CD8-positive, alpha-beta memory T cell (primary cell): Measurements from ENCODE around the gene EIF2D. TPM values are rescaled to one million over a fixed set of nuclear protein-coding genes. Genes with fewer than 3 reads are reported as not detected.

Experiments
- CTCF ChIA-PET: fragments of 350-600 bp; sonication (Branson Sonifier 250); formaldehyde crosslinking; loops from one replicate; lab custom pipeline; 2021; ENCODE audit warnings: antibody characterized with exemption; lab: Charles Lee
- POLR2A ChIA-PET: fragments of 350-600 bp; sonication (Branson Sonifier 250); formaldehyde crosslinking; loops from one replicate; lab custom pipeline; 2021; ENCODE audit warnings: antibody characterized with exemption; lab: Charles Lee
- DNase-seq, 5 donors: peaks; one replicate each; pipeline versions ENCODE4 v3.0.0 to v3.0.0-alpha.2; 2020 to 2022; ENCODE audit warnings: mixed read lengths in 1 of 5
- H3K27ac ChIP-seq: one replicate; pipeline ENCODE4 v1.7.0; 2013; ENCODE audit warnings: low read depth, mild to moderate bottlenecking, low read length, moderate library complexity
- H3K27me3 ChIP-seq: 2 replicates; pipeline ENCODE4 v1.7.0; 2013; ENCODE audit warnings: low read length, mild to moderate bottlenecking; ENCODE audit not compliant: insufficient read depth, poor library complexity, severe bottlenecking
- H3K36me3 ChIP-seq: 2 replicates; pipeline ENCODE4 v1.7.0; 2013; ENCODE audit warnings: mild to moderate bottlenecking, low read length, moderate library complexity; ENCODE audit not compliant: insufficient read depth
- H3K4me1 ChIP-seq: 2 replicates; pipeline ENCODE4 v1.7.0; 2013; ENCODE audit warnings: mild to moderate bottlenecking, low read length, moderate library complexity; ENCODE audit not compliant: insufficient read depth
- H3K4me3 ChIP-seq: 2 replicates; pipeline ENCODE4 v1.7.0; 2013; ENCODE audit warnings: mild to moderate bottlenecking, low read length
- H3K9me3 ChIP-seq: 2 replicates; pipeline ENCODE4 v1.7.0; 2013; ENCODE audit warnings: mild to moderate bottlenecking, low read length
- H3K27ac Mint-ChIP-seq, 8 donors: one replicate each; pipeline ENCODE4 v1.8.0; 2020 to 2021; ENCODE audit warnings: mixed read lengths in 8 of 8, mild to moderate bottlenecking in 6 of 8, inconsistent platforms in 3 of 8, moderate library complexity in 3 of 8
- H3K27me3 Mint-ChIP-seq, 2 donors: one replicate each; pipeline ENCODE4 v1.8.0; 2020 to 2021; ENCODE audit warnings: mixed read lengths in 2 of 2, mild to moderate bottlenecking in 1 of 2, moderate library complexity in 1 of 2
- H3K36me3 Mint-ChIP-seq, 3 donors: one replicate each; pipeline ENCODE4 v1.8.0; 2020 to 2021; ENCODE audit warnings: mixed read lengths in 3 of 3, inconsistent platforms in 1 of 3, mild to moderate bottlenecking in 1 of 3
- H3K4me1 Mint-ChIP-seq, 3 donors: one replicate each; pipeline ENCODE4 v1.8.0; 2020 to 2021; ENCODE audit warnings: mixed read lengths in 3 of 3, inconsistent platforms in 1 of 3, mild to moderate bottlenecking in 1 of 3
- H3K4me3 Mint-ChIP-seq, 7 donors: one replicate each; pipeline ENCODE4 v1.8.0; 2020 to 2021; ENCODE audit warnings: mixed read lengths in 7 of 7, mild to moderate bottlenecking in 6 of 7, moderate library complexity in 4 of 7, inconsistent platforms in 2 of 7
- H3K9me3 Mint-ChIP-seq, 5 donors: one replicate each; pipeline ENCODE4 v1.8.0; 2020 to 2022; ENCODE audit warnings: mixed read lengths in 5 of 5, mild to moderate bottlenecking in 3 of 5, moderate library complexity in 2 of 5, inconsistent platforms in 1 of 5
- polyA plus RNA-seq: library from polyadenylated mRNA; unstranded; fragments of 300-500 nt; fragmentation: Illumina TruSeq; gene quantifications from one replicate; pipeline ENCODE4 v1.2.3, GENCODE V29; 2021
- total RNA-seq, 2 experiments: library from RNA; stranded (reverse); gene quantifications; one replicate each; pipeline ENCODE4 v1.2.3, GENCODE V29; 2021

The EIF2D gene
- total and polyA plus RNA-seq, 3 experiments from 2014 or later = 35.3 to 88.7 (median 82.7) TPM

DNA sequence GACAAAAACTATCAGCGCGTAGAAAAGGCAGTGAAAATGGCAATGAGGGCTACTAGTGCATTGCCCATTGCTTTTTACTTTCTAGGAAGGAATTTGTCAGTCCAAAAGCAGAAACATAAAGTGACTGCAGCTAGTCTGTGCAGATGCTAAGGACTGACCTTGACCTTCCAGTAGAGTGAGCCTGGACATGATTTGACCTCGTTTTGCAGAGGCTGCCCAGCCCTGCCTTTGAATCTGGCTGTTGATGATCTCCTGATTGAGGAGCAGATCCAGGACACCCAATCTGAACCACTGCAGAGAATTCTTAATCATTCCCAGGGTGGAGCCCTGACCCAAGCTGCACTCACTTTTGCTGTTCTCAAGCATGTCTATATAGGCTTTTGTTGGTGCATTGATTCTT lies 44.7 kb upstream of the EIF2D start:
- ChIA-PET POLR2A (no interaction called here), CTCF (interaction anchor here (1.3 to 3.3 kb wide), 3 partner anchors 10 to 73 kb away, joined by 3 to 17 read pairs (median 5); partner anchors contain the start of gene DYRK3)
- H3K4me1 ChIP-seq = peaks cover 4% of the 10 kb centered on the region
- no peaks in the 10 kb centered on the region for H3K9me3 Mint-ChIP-seq
- H3K4me1 Mint-ChIP-seq = peaks cover 3 to 10% (median 6%) of the 10 kb centered on the region in 3 donors
- H3K27me3 ChIP-seq = peaks cover 7% of the 10 kb centered on the region
- no peak for DNase-seq
- H3K9me3 ChIP-seq = no peaks in the 10 kb centered on the region
- H3K27ac Mint-ChIP-seq = no peak overlapping the region
- H3K36me3 ChIP-seq = no peaks in the 10 kb centered on the region
- H3K36me3 Mint-ChIP-seq = no peaks in the 10 kb centered on the region
- no peak overlapping the region for H3K4me3 Mint-ChIP-seq
- peaks cover 18 to 32% of the 10 kb centered on the region in 2 donors for H3K27me3 Mint-ChIP-seq
- H3K4me3 ChIP-seq = no peak overlapping the region
- no peak overlapping the region for H3K27ac ChIP-seq

DNA sequence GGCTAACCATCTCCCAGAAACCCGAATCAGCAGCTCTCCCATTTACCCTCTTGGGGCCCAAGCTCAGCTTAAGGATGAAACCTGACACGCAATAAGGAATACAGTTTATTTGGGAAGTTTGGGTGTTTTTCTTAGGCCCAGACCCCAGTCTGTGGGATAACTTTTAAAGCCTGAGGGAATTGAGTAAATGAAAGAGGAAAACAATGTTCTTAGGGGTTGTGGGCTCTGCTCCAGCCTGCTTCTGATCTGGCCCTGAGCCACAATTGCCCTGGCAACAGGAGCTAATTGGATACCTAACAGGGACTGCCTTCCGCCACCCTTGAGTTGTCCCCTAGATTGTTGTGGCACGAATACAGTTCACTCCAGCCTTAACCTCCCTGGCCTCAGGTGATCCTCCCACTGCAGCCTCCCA lies 43.2 kb upstream of the EIF2D start:
- H3K27me3 Mint-ChIP-seq = peaks cover 16 to 24% of the 10 kb centered on the region in 2 donors
- Histone ChIP-seq H3K4me1 (peaks cover 4% of the 10 kb centered on the region), H3K27ac (no peak overlapping the region), H3K4me3 (no peak overlapping the region), H3K9me3 (no peaks in the 10 kb centered on the region), H3K27me3 (peaks cover 7% of the 10 kb centered on the region), H3K36me3 (no peaks in the 10 kb centered on the region)
- H3K4me1 Mint-ChIP-seq = peaks cover 3 to 10% (median 6%) of the 10 kb centered on the region in 3 donors
- H3K9me3 Mint-ChIP-seq = no peaks in the 10 kb centered on the region
- DNase-seq = no peak
- POLR2A ChIA-PET = no interaction called here
- H3K4me3 Mint-ChIP-seq = no peak overlapping the region
- H3K36me3 Mint-ChIP-seq = no peaks in the 10 kb centered on the region
- CTCF ChIA-PET = interaction anchor here (0.9 to 3.3 kb wide), 4 partner anchors 9 to 24 kb away, joined by 3 to 17 read pairs (median 6); partner anchors contain the start of gene DYRK3
- H3K27ac Mint-ChIP-seq = no peak overlapping the region

DNA sequence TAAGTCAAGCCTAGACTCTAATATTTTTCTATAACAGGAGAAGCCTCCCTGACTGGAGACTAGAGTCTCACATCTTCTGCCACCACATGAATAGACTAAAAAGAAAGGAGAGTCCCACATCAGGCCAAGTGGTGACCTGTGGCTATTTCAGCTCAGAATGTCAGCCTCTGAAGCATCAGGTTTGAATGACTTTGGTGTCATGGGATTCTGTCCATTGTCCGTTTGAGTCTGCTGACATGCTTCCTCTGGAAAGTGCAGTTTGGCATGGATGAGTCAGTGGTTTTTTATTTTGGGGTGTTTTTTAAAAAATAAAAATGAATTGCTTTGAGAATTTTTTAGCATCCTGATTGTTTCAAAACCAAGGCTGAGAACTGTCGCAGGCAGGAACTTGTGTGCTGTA lies 42.6 kb upstream of the EIF2D start:
- no peaks in the 10 kb centered on the region for H3K9me3 Mint-ChIP-seq
- no peak overlapping the region for H3K27ac Mint-ChIP-seq
- DNase-seq = no peak
- H3K4me1 ChIP-seq = peaks cover 4% of the 10 kb centered on the region
- H3K36me3 Mint-ChIP-seq = no peaks in the 10 kb centered on the region
- POLR2A ChIA-PET = no interaction called here
- CTCF ChIA-PET = interaction anchor here (0.8 to 0.9 kb wide), 3 partner anchors 9 to 164 kb away, joined by 3 read pairs; partner anchors contain the start of gene DYRK3
- H3K4me3 Mint-ChIP-seq = no peak overlapping the region
- no peak overlapping the region for H3K4me3 ChIP-seq
- H3K27me3 ChIP-seq = peaks cover 7% of the 10 kb centered on the region
- no peaks in the 10 kb centered on the region for H3K9me3 ChIP-seq
- no peak overlapping the region for H3K27ac ChIP-seq
- peaks cover 13 to 21% of the 10 kb centered on the region in 2 donors for H3K27me3 Mint-ChIP-seq
- no peaks in the 10 kb centered on the region for H3K36me3 ChIP-seq
- H3K4me1 Mint-ChIP-seq = peaks cover 3 to 10% (median 6%) of the 10 kb centered on the region in 3 donors

DNA sequence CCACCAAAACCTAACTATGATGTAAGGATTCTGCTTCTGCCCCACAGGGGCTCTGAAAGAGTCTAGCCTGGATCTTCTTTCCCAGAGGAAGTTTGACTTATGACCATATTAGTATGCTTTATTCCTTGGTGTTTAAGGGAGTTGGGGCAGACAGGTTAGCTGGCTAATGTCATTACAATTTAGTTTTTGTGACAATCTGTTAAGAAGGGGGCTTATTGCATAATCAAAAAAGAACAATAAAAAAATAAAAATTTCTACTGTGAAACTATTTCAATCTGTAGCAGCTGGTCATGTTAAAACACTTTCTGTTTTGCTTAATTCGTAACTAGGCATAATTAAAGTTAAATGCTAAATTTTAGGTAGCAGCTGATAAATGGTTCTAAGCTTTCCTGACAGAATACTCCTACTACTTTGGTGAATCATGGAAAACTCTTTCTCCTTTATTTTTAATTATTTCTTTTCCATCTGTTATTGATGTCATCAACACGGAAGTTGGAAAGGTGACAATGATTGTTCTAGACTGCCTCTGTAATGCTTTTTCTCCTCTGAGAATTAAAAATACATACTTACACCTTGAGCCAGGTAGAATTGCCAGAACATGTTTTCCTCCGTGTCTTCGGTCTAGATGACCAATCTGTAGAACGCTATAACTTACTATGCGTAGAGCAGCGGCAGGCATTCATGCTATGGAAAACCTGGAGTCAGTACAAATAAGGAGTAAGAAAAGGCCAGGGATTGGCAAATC lies 41.6 kb upstream of the EIF2D start:
- CTCF ChIA-PET = interaction anchor here (0.8 to 1.2 kb wide), 5 partner anchors 10 to 163 kb away, joined by 3 to 4 read pairs (median 3); partner anchors contain the start of gene DYRK3
- Mint-ChIP-seq H3K9me3 (no peaks in the 10 kb centered on the region), H3K27me3 (peaks cover 12 to 21% of the 10 kb centered on the region in 2 donors), H3K4me1 (peaks cover 3 to 10% (median 6%) of the 10 kb centered on the region in 3 donors), H3K4me3 (no peak overlapping the region), H3K27ac (peak overlapping the region in 1 of 8 donors; percentile 24), H3K36me3 (no peaks in the 10 kb centered on the region)
- POLR2A ChIA-PET = no interaction called here
- no peaks in the 10 kb centered on the region for H3K9me3 ChIP-seq
- no peaks in the 10 kb centered on the region for H3K36me3 ChIP-seq
- H3K4me3 ChIP-seq = no peak overlapping the region
- DNase-seq = no peak
- peaks cover 4% of the 10 kb centered on the region for H3K4me1 ChIP-seq
- H3K27me3 ChIP-seq = peaks cover 7% of the 10 kb centered on the region
- H3K27ac ChIP-seq = no peak overlapping the region

DNA sequence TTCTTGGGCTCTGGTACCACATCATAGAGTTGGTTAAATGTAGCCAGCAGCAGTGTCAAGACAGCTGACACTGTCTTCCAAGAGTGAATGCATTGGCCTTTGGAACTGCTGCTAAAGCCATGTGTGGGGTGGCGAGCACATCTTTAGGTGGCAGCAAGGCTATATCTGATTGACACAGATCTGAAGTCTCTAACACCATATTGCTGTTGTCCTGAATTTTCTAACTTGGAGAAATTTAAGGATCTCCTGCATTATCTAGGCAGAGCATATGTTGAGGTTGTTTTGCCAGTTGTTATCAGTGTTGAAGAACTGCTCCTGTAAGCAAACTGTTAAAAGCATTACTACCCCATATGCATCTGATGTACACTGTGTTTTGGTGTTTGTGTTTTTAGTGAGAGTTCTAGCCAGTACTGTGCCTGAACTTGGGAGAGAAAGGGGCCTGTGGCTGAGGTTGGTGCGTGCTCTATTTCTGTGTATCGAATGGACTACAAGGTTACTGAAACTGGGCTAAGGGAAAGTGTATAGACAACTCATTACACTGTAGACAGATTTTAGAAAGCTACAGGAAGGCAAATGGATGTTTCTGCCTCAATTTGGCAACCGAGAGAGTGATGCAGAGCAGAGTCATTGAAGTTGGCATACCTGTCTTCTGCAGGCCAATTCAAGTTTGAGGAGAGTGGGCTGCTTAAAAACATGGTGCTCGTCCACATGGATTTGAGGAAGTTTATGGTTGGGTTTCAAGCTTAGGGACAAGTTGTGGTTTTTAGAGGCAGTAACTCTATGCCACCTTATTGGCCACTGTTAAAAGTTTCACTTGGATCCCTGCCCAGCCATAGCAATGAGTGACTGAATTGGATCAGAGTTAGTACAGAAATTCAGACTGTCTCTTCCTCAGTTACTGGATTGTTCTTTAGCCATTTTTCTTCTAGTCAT lies 40.0 kb upstream of the EIF2D start:
- no peak for DNase-seq
- Histone ChIP-seq H3K9me3 (no peaks in the 10 kb centered on the region), H3K4me3 (no peak overlapping the region), H3K27me3 (no peaks in the 10 kb centered on the region), H3K27ac (peak overlapping the region; percentile 32), H3K36me3 (no peaks in the 10 kb centered on the region), H3K4me1 (no peaks in the 10 kb centered on the region)
- H3K4me3 Mint-ChIP-seq = no peak overlapping the region
- ChIA-PET POLR2A (no interaction called here), CTCF (no interaction called here)
- peaks cover 3 to 4% of the 10 kb centered on the region in 2 donors for H3K27me3 Mint-ChIP-seq
- H3K9me3 Mint-ChIP-seq = no peaks in the 10 kb centered on the region
- H3K4me1 Mint-ChIP-seq = no peaks in the 10 kb centered on the region
- peaks cover 0 to 4% (median 0%) of the 10 kb centered on the region in 3 donors for H3K36me3 Mint-ChIP-seq
- no peak overlapping the region for H3K27ac Mint-ChIP-seq

DNA sequence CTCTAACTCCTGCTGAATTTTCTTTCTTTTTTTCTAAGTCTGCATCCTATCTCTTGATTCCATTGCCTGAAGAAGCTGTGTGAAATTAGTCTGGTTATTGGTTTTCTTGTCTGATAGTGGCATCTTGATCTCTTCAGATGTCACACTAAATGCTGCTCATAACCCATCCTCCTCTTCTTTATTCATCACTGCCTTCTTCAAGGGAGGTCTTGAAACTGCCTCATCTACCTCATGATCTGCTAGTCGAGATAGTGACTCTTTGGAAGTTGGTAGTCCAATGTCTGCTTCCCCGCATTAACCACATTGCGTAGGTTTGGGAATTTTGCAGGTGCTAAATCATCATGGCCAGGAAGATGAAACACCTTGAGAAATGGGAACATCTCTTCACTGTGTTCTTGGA lies 38.7 kb upstream of the EIF2D start:
- ChIA-PET POLR2A (no interaction called here), CTCF (interaction anchor here (1.0 to 3.5 kb wide), 2 partner anchors 8 to 60 kb away, joined by 3 to 13 read pairs; no protein-coding TSS in a partner anchor)
- Mint-ChIP-seq H3K9me3 (no peaks in the 10 kb centered on the region), H3K27ac (no peak overlapping the region), H3K4me1 (no peaks in the 10 kb centered on the region), H3K27me3 (peaks cover 0 to 3% of the 10 kb centered on the region in 2 donors), H3K4me3 (no peak overlapping the region), H3K36me3 (peaks cover 0 to 4% (median 0%) of the 10 kb centered on the region in 3 donors)
- no peaks in the 10 kb centered on the region for H3K36me3 ChIP-seq
- H3K4me1 ChIP-seq = no peaks in the 10 kb centered on the region
- DNase-seq = no peak
- H3K4me3 ChIP-seq = no peak overlapping the region
- no peaks in the 10 kb centered on the region for H3K27me3 ChIP-seq
- no peaks in the 10 kb centered on the region for H3K9me3 ChIP-seq
- H3K27ac ChIP-seq = no peak overlapping the region

DNA sequence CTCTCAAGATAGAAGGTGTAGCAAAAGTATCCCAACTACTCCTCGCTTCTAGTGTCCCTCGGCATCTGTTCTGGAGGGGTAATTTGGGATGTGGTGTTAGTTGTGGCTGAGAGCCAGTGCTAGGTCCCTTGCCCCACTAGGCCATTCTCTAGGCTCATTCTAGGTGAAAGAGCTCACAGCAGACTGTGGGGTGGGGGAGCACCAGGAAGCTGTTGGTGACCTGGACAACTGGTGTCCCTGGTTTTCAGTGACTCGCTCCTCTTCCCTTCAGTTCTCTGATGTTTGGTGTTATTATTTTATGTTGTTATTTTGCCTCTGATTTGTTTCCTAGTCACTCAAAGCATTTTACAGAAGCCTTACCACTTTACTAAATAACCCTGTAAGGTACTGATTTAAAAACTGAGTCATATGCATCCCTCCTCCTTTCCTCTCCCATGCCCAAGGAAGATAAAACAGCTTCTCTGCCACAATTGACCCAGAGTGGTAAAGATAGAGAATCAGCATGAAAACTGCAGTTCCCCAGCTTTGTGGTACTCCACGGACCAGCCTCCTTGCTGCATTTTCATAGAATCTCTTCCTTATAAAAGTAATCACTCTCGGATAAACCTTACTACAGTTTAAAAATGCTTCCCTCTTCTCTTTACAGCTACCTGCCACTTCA lies 37.1 kb upstream of the EIF2D start:
- H3K27me3 ChIP-seq = no peaks in the 10 kb centered on the region
- no peaks in the 10 kb centered on the region for H3K9me3 ChIP-seq
- H3K36me3 ChIP-seq = no peaks in the 10 kb centered on the region
- Mint-ChIP-seq H3K27me3 (peaks cover 0 to 2% of the 10 kb centered on the region in 2 donors), H3K4me3 (no peak overlapping the region), H3K36me3 (peaks cover 0 to 4% (median 0%) of the 10 kb centered on the region in 3 donors), H3K9me3 (no peaks in the 10 kb centered on the region), H3K4me1 (no peaks in the 10 kb centered on the region), H3K27ac (no peak overlapping the region)
- CTCF ChIA-PET = interaction anchor here (0.8 to 3.5 kb wide), 7 partner anchors 10 to 37 kb away, joined by 3 to 13 read pairs (median 4); partner anchors contain the start of genes DYRK3 and EIF2D
- POLR2A ChIA-PET = interaction anchor here (0.6 kb wide), 1 partner anchor 96 kb away, joined by 4 read pairs; no protein-coding TSS in a partner anchor
- no peak overlapping the region for H3K4me3 ChIP-seq
- no peak overlapping the region for H3K27ac ChIP-seq
- no peak for DNase-seq
- no peaks in the 10 kb centered on the region for H3K4me1 ChIP-seq
